NOMO-1 treated with DMSO at 0.1 percent for 48 hours (cell line): ENCODE results near the gene CR1L.
"Not testable (repeated sequence)": the region's sequence is repeated elsewhere in the genome, so short reads cannot be mapped to it uniquely, and the experiment has no call there.

ENCODE experiments used
- DNase-seq: peaks from one replicate; lab custom pipeline; 2025; ENCODE audit not compliant: unreplicated experiment; lab: John Stamatoyannopoulos, UW

The CR1L gene

GRCh38 chr1:207645635-207646081 lies 725 bp downstream of the CR1L start:
- no peak for DNase-seq

- DNase-seq = no peak
These were observed 1.2 kb downstream of the CR1L start for GRCh38 chr1:207646171-207646570.

- no peak for DNase-seq
These were observed 2.1 kb downstream of the CR1L start for GRCh38 chr1:207646944-207647579.

GRCh38 chr1:207647671-207648333 lies 2.9 kb downstream of the CR1L start:
- no peak for DNase-seq

GRCh38 chr1:207648334-207649209 lies 3.6 kb downstream of the CR1L start:
- no peak for DNase-seq

GRCh38 chr1:207649210-207649753 lies 4.3 kb downstream of the CR1L start:
- DNase-seq = no peak

- DNase-seq = peak; percentile 30
These were observed 5.1 kb downstream of the CR1L start for GRCh38 chr1:207649865-207650580.

- no peak for DNase-seq
These were observed 6.7 kb downstream of the CR1L start for GRCh38 chr1:207651583-207651982.

GRCh38 chr1:207654320-207654719 lies 9.4 kb downstream of the CR1L start:
- DNase-seq = no peak

- DNase-seq = no peak
These were observed 13.5 kb downstream of the CR1L start for GRCh38 chr1:207658408-207658807.

GRCh38 chr1:207658904-207659485 lies 14.1 kb downstream of the CR1L start:
- DNase-seq = no peak

- no peak for DNase-seq
These were observed 14.7 kb downstream of the CR1L start for GRCh38 chr1:207659545-207660153.

GRCh38 chr1:207661420-207661819 lies 16.5 kb downstream of the CR1L start:
- not testable (repeated sequence) for DNase-seq

- no peak for DNase-seq
These were observed 21.4 kb downstream of the CR1L start for GRCh38 chr1:207666342-207666741.

- DNase-seq = no peak
These were observed 24.6 kb downstream of the CR1L start for GRCh38 chr1:207669528-207670009.

GRCh38 chr1:207670192-207670591 lies 25.3 kb downstream of the CR1L start:
- no peak for DNase-seq

- DNase-seq = no peak
These were observed 26.1 kb downstream of the CR1L start for GRCh38 chr1:207670997-207671396.

GRCh38 chr1:207672522-207673130 lies 27.7 kb downstream of the CR1L start:
- DNase-seq = peak; percentile 47

- no peak for DNase-seq
These were observed 28.5 kb downstream of the CR1L start for GRCh38 chr1:207673399-207673798.
